CD4-positive, CD25-positive, alpha-beta regulatory T cell (primary cell): Measurements from ENCODE around the gene EXTL1. TPM values are rescaled to one million over a fixed set of nuclear protein-coding genes. Genes with fewer than 3 reads are reported as not detected.
"Not testable (repeated sequence)": the region's sequence is repeated elsewhere in the genome, so short reads cannot be mapped to it uniquely, and the experiment has no call there.

Source experiments
- ATAC-seq, 2 donors: fragments of 150-1000 bp; cut with Tn5 transposase; one replicate each; pipeline ENCODE4 v1.10.0; 2021; ENCODE audit warnings: low read depth in 2 of 2, moderate number of reproducible peaks in 2 of 2, moderate library complexity in 1 of 2
- DNase-seq, 3 donors: peaks; one replicate each; pipeline versions ENCODE4 v3.0.0 to v3.0.0-alpha.2; 2012 to 2022; ENCODE audit warnings: mixed read lengths in 1 of 3
- H3K27ac ChIP-seq: one replicate; pipeline ENCODE4 v1.7.0; 2013; ENCODE audit warnings: mild to moderate bottlenecking, low read length; ENCODE audit not compliant: insufficient read depth, poor library complexity, severe bottlenecking
- H3K27me3 ChIP-seq: one replicate; pipeline ENCODE4 v1.7.0; 2013; ENCODE audit warnings: low read length; ENCODE audit not compliant: control insufficient read depth, insufficient read depth
- H3K36me3 ChIP-seq: one replicate; pipeline ENCODE4 v1.7.0; 2013; ENCODE audit warnings: mild to moderate bottlenecking, low read length, moderate library complexity; ENCODE audit not compliant: control insufficient read depth, insufficient read depth
- H3K4me1 ChIP-seq: 2 replicates; pipeline ENCODE4 v1.7.0; 2013; ENCODE audit warnings: mild to moderate bottlenecking, low read length; ENCODE audit not compliant: insufficient read depth, control insufficient read depth, poor library complexity, severe bottlenecking
- H3K4me3 ChIP-seq: one replicate; pipeline ENCODE4 v1.7.0; 2013; ENCODE audit warnings: low read depth, mild to moderate bottlenecking, low read length, moderate library complexity
- H3K9me3 ChIP-seq, 2 experiments: 1 replicate in 1 of 2; 2 replicates in 1 of 2; pipeline ENCODE4 v1.7.0; 2013; ENCODE audit warnings: low read length in 2 of 2, mild to moderate bottlenecking in 1 of 2, moderate library complexity in 1 of 2; ENCODE audit not compliant: control insufficient read depth in 2 of 2
- H3K27ac Mint-ChIP-seq, 3 donors: one replicate each; pipeline ENCODE4 v1.8.0; 2020 to 2022; ENCODE audit warnings: mild to moderate bottlenecking in 3 of 3, mixed read lengths in 3 of 3, moderate library complexity in 2 of 3
- H3K27me3 Mint-ChIP-seq: one replicate; pipeline ENCODE4 v1.8.0; 2022; ENCODE audit warnings: mild to moderate bottlenecking, mixed read lengths
- H3K36me3 Mint-ChIP-seq: one replicate; pipeline ENCODE4 v1.8.0; 2020; ENCODE audit warnings: mixed read lengths
- H3K4me1 Mint-ChIP-seq, 4 donors: one replicate each; pipeline ENCODE4 v1.8.0; 2020 to 2022; ENCODE audit warnings: mixed read lengths in 4 of 4, mild to moderate bottlenecking in 1 of 4
- H3K4me3 Mint-ChIP-seq, 4 donors: one replicate each; pipeline ENCODE4 v1.8.0; 2020 to 2022; ENCODE audit warnings: mild to moderate bottlenecking in 4 of 4, mixed read lengths in 4 of 4, moderate library complexity in 3 of 4
- H3K9me3 Mint-ChIP-seq, 7 donors: one replicate each; pipeline ENCODE4 v1.8.0; 2020 to 2022; ENCODE audit warnings: mixed read lengths in 7 of 7, mild to moderate bottlenecking in 3 of 7, moderate library complexity in 2 of 7
- polyA plus RNA-seq, 4 donors: library from polyadenylated mRNA; unstranded; fragments of 300-500 nt; fragmentation: Illumina TruSeq; gene quantifications; one replicate each; pipeline ENCODE4 v1.2.3, GENCODE V29; 2021
- total RNA-seq: library from RNA; stranded (reverse); gene quantifications from one replicate; pipeline ENCODE4 v1.2.3, GENCODE V29; 2022

The EXTL1 gene
- total and polyA plus RNA-seq, 5 donors from 2014 or later, result 0.22 TPM; not detected in 4

DNA sequence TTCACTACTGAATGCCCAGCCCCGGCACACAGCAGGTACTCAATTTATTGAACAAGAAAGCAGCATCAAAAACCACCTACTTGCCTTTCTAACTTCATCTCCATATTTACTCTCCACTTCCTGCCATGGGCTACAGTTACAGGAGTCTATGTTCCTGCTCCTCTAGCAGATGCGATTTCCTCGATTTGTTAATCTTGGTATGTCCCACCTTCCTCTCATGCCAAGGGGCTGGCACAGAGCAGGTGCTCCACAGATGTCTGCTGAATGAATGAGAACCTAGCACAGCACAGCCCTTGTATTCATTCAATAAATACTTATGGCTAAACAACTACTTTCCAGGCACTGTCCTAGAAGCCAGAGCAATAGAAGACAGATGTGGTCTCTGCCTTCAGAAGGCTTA is 35.9 kb upstream of the EXTL1 start:
- H3K27me3 ChIP-seq, result no peaks in the 10 kb centered on the region
- H3K36me3 ChIP-seq, result peaks cover 57% of the 10 kb centered on the region
- Mint-ChIP-seq H3K27me3 (no peaks in the 10 kb centered on the region), H3K4me3 (peak overlapping the region in 1 of 4 donors; percentile 35), H3K36me3 (peaks cover 52% of the 10 kb centered on the region), H3K9me3 (no peaks in the 10 kb centered on the region), H3K4me1 (peaks cover 14 to 49% (median 33%) of the 10 kb centered on the region in 4 donors), H3K27ac (peak overlapping the region in 1 of 3 donors; percentile 78)
- ATAC-seq (no peak), DNase-seq (no peak)
- no peaks in the 10 kb centered on the region for H3K9me3 ChIP-seq
- no peak overlapping the region for H3K4me3 ChIP-seq
- peaks cover 27% of the 10 kb centered on the region for H3K4me1 ChIP-seq
- H3K27ac ChIP-seq, result no peak overlapping the region

- not testable (repeated sequence) for H3K9me3 ChIP-seq, H3K4me3 Mint-ChIP-seq, H3K27me3 Mint-ChIP-seq, ATAC-seq, DNase-seq, H3K27ac Mint-ChIP-seq, H3K9me3 Mint-ChIP-seq, H3K27ac ChIP-seq, H3K4me3 ChIP-seq, H3K27me3 ChIP-seq
- Mint-ChIP-seq H3K4me1 (peaks cover 14 to 56% (median 38%) of the 10 kb centered on the region in 4 donors), H3K36me3 (peaks cover 45% of the 10 kb centered on the region)
- Histone ChIP-seq H3K4me1 (peaks cover 31% of the 10 kb centered on the region), H3K36me3 (peaks cover 48% of the 10 kb centered on the region)
Measured at GRCh38 chr1:25986773-25987172, 34.8 kb upstream of the EXTL1 start.

DNA sequence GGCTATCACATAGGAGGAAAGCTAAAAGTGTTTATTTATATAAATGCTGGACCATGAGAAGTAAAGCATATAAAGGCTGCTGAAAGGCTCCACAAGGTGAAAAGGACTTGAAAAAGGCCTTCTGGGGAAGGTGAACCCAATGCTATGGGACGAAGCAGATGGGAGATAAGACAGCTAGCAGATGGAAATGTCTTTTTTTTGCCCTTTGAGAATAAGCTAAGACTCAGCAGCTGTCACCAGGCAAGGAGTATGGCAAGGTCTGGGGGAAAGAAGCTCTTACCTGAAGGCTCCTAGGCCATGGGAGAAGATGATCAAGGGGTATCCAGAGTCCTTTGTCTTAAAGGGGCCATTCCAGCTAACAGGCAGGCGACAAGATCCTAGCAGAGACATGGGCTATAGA is 33.6 kb upstream of the EXTL1 start:
- no peak overlapping the region for H3K27ac ChIP-seq
- no peaks in the 10 kb centered on the region for H3K27me3 ChIP-seq
- peaks cover 14 to 66% (median 39%) of the 10 kb centered on the region in 4 donors for H3K4me1 Mint-ChIP-seq
- H3K4me3 ChIP-seq, result no peak overlapping the region
- peak overlapping the region in 1 of 3 donors; percentile 92 for H3K27ac Mint-ChIP-seq
- no peaks in the 10 kb centered on the region for H3K9me3 Mint-ChIP-seq
- peaks cover 36% of the 10 kb centered on the region for H3K36me3 ChIP-seq
- H3K4me1 ChIP-seq, result peaks cover 31% of the 10 kb centered on the region
- H3K4me3 Mint-ChIP-seq, result peak overlapping the region; percentile 49 to 87 (median 66)
- H3K9me3 ChIP-seq, result no peaks in the 10 kb centered on the region
- H3K27me3 Mint-ChIP-seq, result no peaks in the 10 kb centered on the region
- DNase-seq (no peak), ATAC-seq (no peak)
- H3K36me3 Mint-ChIP-seq, result peaks cover 37% of the 10 kb centered on the region

DNA sequence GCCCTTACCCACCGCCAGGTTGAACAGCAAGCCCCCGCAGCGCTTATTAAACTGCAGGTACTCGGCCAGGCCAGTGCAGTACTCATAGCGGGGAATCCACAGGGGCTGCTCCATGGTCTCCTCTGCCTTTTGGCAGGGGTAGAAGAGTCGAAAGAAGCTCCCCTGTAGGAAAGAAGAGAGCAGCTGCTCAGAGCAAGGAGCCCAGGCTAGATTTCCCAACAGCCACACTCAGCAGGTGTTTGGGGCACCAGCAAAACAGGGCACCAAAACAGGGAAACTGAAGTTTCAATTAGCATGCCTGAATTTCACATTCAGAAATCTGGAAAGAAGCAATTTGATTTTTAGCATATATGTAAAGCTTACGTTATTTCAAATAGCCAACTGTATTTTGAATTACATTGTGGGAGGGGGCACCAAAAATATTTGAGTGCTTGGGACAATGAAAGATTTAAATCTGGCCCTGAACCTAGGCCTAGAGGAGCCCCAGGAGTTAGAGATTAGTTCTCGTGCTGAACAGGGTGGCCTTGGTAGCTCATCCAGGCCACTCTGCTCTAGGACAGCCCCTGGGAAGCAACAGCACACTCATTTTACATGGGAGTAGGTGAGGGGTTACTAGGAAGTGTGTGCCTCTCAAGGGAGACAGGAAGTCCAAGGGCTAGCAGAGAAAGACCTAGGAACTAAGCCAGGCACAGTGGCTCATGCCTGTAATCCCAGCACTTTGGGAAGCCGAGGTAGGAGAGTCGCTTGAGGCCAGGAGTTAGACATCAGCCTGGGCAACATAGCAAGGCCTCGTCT is 31.9 kb upstream of the EXTL1 start:
- Histone ChIP-seq H3K27ac (peak overlapping the region; percentile 70), H3K4me3 (peak overlapping the region; percentile 88)

DNA sequence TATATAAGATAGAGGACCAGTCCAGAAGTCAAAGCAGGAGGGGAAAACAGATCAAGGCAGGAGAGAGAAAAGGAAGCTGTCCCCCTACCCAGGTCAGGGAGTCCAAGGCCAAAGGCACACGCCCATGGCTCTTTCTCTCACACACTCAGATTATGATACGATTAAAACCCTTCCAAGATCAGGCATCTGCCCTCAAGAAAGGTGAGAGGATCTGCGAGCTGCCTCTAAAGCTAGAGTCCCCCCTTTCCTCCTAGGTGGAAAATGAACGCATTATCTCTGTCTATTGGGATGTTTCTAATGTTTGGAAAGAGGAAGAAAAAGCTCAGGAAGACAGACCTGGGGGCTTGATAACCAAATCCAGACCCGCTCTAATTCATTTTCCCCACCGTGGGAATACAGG is 31.3 kb upstream of the EXTL1 start:
- H3K9me3 Mint-ChIP-seq, result no peaks in the 10 kb centered on the region
- Histone ChIP-seq H3K9me3 (no peaks in the 10 kb centered on the region), H3K4me1 (peaks cover 39% of the 10 kb centered on the region), H3K27ac (peak overlapping the region; percentile 70), H3K27me3 (no peaks in the 10 kb centered on the region), H3K4me3 (peak overlapping the region; percentile 88), H3K36me3 (peaks cover 17% of the 10 kb centered on the region)
- no peak for DNase-seq
- ATAC-seq, result no peak
- peak overlapping the region; percentile 91 to 94 (median 93) for H3K27ac Mint-ChIP-seq
- no peaks in the 10 kb centered on the region for H3K27me3 Mint-ChIP-seq
- peaks cover 25% of the 10 kb centered on the region for H3K36me3 Mint-ChIP-seq
- H3K4me3 Mint-ChIP-seq, result peak overlapping the region; percentile 87 to 97 (median 92)
- peaks cover 15 to 81% (median 39%) of the 10 kb centered on the region in 4 donors for H3K4me1 Mint-ChIP-seq

More for the DNA sequence above, 31.9 kb upstream of the EXTL1 start:
- DNase-seq (peak in 1 of 3 donors; percentile 27), ATAC-seq (no peak)
- H3K27ac Mint-ChIP-seq, result peak overlapping the region; percentile 91 to 94 (median 93)
- peaks cover 25% of the 10 kb centered on the region for H3K36me3 Mint-ChIP-seq
- no peaks in the 10 kb centered on the region for H3K9me3 Mint-ChIP-seq
- H3K27me3 ChIP-seq, result no peaks in the 10 kb centered on the region
- H3K4me3 Mint-ChIP-seq, result peak overlapping the region; percentile 87 to 97 (median 92)
- H3K9me3 ChIP-seq, result no peaks in the 10 kb centered on the region
- no peaks in the 10 kb centered on the region for H3K27me3 Mint-ChIP-seq
- peaks cover 21% of the 10 kb centered on the region for H3K36me3 ChIP-seq
- peaks cover 14 to 80% (median 41%) of the 10 kb centered on the region in 4 donors for H3K4me1 Mint-ChIP-seq
- H3K4me1 ChIP-seq, result peaks cover 39% of the 10 kb centered on the region

DNA sequence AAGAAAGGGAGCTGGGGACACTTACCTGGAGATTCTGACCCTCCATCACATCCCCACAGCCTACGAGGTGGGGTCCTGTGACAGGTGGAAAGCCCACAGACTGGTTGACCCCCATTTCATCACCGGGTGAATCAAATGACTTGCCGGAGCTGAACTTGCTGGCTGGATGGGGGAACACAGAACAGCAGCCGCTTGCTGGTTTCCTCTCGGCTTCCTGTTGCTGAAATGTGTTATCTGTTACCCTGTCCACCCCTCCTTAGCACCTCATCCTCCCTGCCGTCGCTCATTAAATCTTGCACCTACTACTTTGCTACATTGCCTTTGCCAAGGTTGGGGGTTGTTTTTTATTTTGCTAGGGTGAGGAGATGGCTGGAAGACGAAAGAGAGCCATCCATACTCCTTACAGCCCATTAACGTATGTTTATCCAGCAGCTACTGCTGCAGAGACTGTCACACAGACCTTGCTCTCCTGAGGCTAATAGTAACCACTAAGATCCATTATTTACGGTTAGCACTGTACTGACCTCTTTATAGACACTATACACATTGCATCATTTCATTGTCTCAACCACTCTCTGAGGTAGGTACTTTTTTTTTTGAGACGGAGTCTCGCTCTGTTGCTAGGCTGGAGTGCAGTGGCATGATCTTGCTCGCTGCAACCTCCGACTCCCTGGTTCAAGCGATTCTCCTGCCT is 30.7 kb upstream of the EXTL1 start:
- peak overlapping the region; percentile 70 for H3K27ac ChIP-seq
- peaks cover 39% of the 10 kb centered on the region for H3K4me1 ChIP-seq

GRCh38 chr1:25991937-25992688 is 29.5 kb upstream of the EXTL1 start:
- peak overlapping the region in 3 of 4 donors; percentile 29 to 55 (median 52) for H3K4me3 Mint-ChIP-seq
- ATAC-seq, result no peak

More for the DNA sequence above, 30.7 kb upstream of the EXTL1 start:
- Histone ChIP-seq H3K4me3 (peak overlapping the region; percentile 88), H3K27me3 (no peaks in the 10 kb centered on the region), H3K9me3 (no peaks in the 10 kb centered on the region), H3K36me3 (peaks cover 11% of the 10 kb centered on the region)
- Mint-ChIP-seq H3K36me3 (peaks cover 20% of the 10 kb centered on the region), H3K27me3 (no peaks in the 10 kb centered on the region), H3K4me1 (peaks cover 17 to 81% (median 34%) of the 10 kb centered on the region in 4 donors), H3K9me3 (no peaks in the 10 kb centered on the region), H3K4me3 (peak overlapping the region; percentile 87 to 97 (median 92)), H3K27ac (peak overlapping the region; percentile 91 to 94 (median 93))
- ATAC-seq (peak; percentile 93 to 95), DNase-seq (peak in 2 of 3 donors; percentile 50 to 85)

More at GRCh38 chr1:25991937-25992688, 29.5 kb upstream of the EXTL1 start:
- H3K36me3 Mint-ChIP-seq, result peaks cover 15% of the 10 kb centered on the region
- Histone ChIP-seq H3K36me3 (peaks cover 7% of the 10 kb centered on the region), H3K9me3 (no peaks in the 10 kb centered on the region), H3K4me3 (no peak overlapping the region), H3K27me3 (no peaks in the 10 kb centered on the region), H3K27ac (no peak overlapping the region), H3K4me1 (peaks cover 46% of the 10 kb centered on the region)
- peak overlapping the region; percentile 43 to 83 (median 44) for H3K27ac Mint-ChIP-seq
- no peaks in the 10 kb centered on the region for H3K9me3 Mint-ChIP-seq
- H3K27me3 Mint-ChIP-seq, result no peaks in the 10 kb centered on the region
- no peak for DNase-seq
- H3K4me1 Mint-ChIP-seq, result peaks cover 13 to 85% (median 32%) of the 10 kb centered on the region in 4 donors
